Upper lobe of left lung (tissue), 4 donors: Measurements from ENCODE around the gene PRRG1.

Experiments used
- CTCF ChIP-seq, 6 experiments: fragments of 450-650 bp in 4 of 6; fragments of 200-600 bp in 2 of 6; sonication (generic) in 2 of 6; IDR thresholded peaks; one replicate each; pipeline ENCODE4 v1.5.1; 2016 to 2019; ENCODE audit warnings: antibody characterized with exemption in 6 of 6
- EP300 ChIP-seq, 4 donors: sonication (generic); formaldehyde crosslinking; IDR thresholded peaks; one replicate each; pipeline ENCODE4 v1.5.1; 2017; ENCODE audit warnings: antibody characterized with exemption in 4 of 4, control low read depth in 2 of 4
- POLR2A ChIP-seq, 4 donors: fragments of 450-650 bp; IDR thresholded peaks; one replicate each; pipeline ENCODE4 v1.5.1; 2016 to 2017; ENCODE audit warnings: antibody characterized with exemption in 4 of 4, mild to moderate bottlenecking in 2 of 4
- POLR2AphosphoS5 ChIP-seq, 2 donors: sonication (generic); formaldehyde crosslinking; IDR thresholded peaks; one replicate each; pipeline ENCODE4 v1.5.1; 2017; ENCODE audit warnings: antibody characterized with exemption in 2 of 2

GRCh38 chrX:37472836-37473235, 123.7 kb downstream of the PRRG1 start:
- TF ChIP-seq CTCF (IDR thresholded peaks at IDR 0.05) = no peak
- TF ChIP-seq EP300 (IDR thresholded peaks at IDR 0.05) = no peak
- TF ChIP-seq POLR2AphosphoS5 (IDR thresholded peaks at IDR 0.05) = no peak
- TF ChIP-seq POLR2A (IDR thresholded peaks at IDR 0.05) = no peak
